B cell (primary cell): Measurements from ENCODE around the gene PHF19. TPM values are rescaled to one million over a fixed set of nuclear protein-coding genes. Genes with fewer than 3 reads are reported as not detected.
A peak's percentile ranks its signal among the peaks of the same experiment; 100 is the strongest.

Experiments
- ATAC-seq: fragments of 200-7000 bp; cut with Tn5 transposase; one replicate; pipeline ENCODE4 v1.10.0; 2021; ENCODE audit warnings: low read depth, mild to moderate bottlenecking, moderate number of reproducible peaks, moderate library complexity
- CTCF ChIA-PET: fragments of 350-600 bp; sonication (Branson Sonifier 250); formaldehyde crosslinking; loops from one replicate; lab custom pipeline; 2021; ENCODE audit warnings: antibody characterized with exemption, inconsistent platforms; lab: Charles Lee
- POLR2A ChIA-PET: fragments of 350-600 bp; sonication (Branson Sonifier 250); formaldehyde crosslinking; loops from one replicate; lab custom pipeline; 2021; ENCODE audit warnings: antibody characterized with exemption; lab: Charles Lee
- DNase-seq: peaks from one replicate; pipeline ENCODE4 v3.0.0; 2013
- H2AFZ ChIP-seq: 2 replicates; pipeline ENCODE4 v1.6.1; 2012; ENCODE audit warnings: mild to moderate bottlenecking, low read depth, low read length; ENCODE audit not compliant: insufficient read depth, poor library complexity, severe bottlenecking
- H3K27ac ChIP-seq, 2 donors: 1 replicate in 1 of 2; 2 replicates in 1 of 2; pipeline ENCODE4 v1.5.1; 2012 to 2013; ENCODE audit warnings: low read length in 2 of 2, mild to moderate bottlenecking in 2 of 2, moderate library complexity in 1 of 2
- H3K27me3 ChIP-seq, 4 experiments: fragments of 200-600 bp in 1 of 4; sonication (generic) in 1 of 4; replicated peaks in 1 of 4; 1 replicate in 2 of 4; 2 replicates in 2 of 4; pipeline versions ENCODE4 v1.6.1 to v1.7.0; 2013 to 2016; ENCODE audit warnings: low read length in 3 of 4, mild to moderate bottlenecking in 2 of 4, mixed read lengths in 1 of 4, moderate library complexity in 1 of 4; ENCODE audit not compliant: insufficient read depth in 4 of 4, control insufficient read depth in 3 of 4; ENCODE audit errors: control extremely low read depth in 1 of 4
- H3K36me3 ChIP-seq, 2 experiments: replicated peaks in 1 of 2; 1 replicate in 1 of 2; 2 replicates in 1 of 2; pipeline versions ENCODE4 v1.6.1 to v1.7.1; 2013; ENCODE audit warnings: low read length in 1 of 2; ENCODE audit not compliant: insufficient read depth in 2 of 2, control insufficient read depth in 1 of 2; ENCODE audit errors: control extremely low read depth in 1 of 2, extremely low read depth in 1 of 2
- H3K4me1 ChIP-seq, 2 donors: fragments of 200-600 bp in 1 of 2; sonication (generic) in 1 of 2; 1 replicate in 1 of 2; 2 replicates in 1 of 2; pipeline versions ENCODE4 v1.5.1 to v1.6.1; 2013 to 2017; ENCODE audit warnings: low read length in 2 of 2; ENCODE audit not compliant: control insufficient read depth in 2 of 2, insufficient read depth in 2 of 2
- H3K4me2 ChIP-seq: replicated peaks from 2 replicates; pipeline ENCODE3; 2012; ENCODE audit warnings: mild to moderate bottlenecking, low read depth, low read length; ENCODE audit not compliant: poor library complexity, severe bottlenecking
- H3K4me3 ChIP-seq, 5 experiments: fragments of 200-600 bp in 1 of 5; sonication (generic) in 1 of 5; 1 replicate in 3 of 5; 2 replicates in 2 of 5; pipeline versions ENCODE4 v1.5.1 to v1.7.0; 2011 to 2016; ENCODE audit warnings: low read length in 4 of 5, mild to moderate bottlenecking in 4 of 5, low read depth in 2 of 5, control low read depth in 1 of 5, moderate library complexity in 1 of 5; ENCODE audit not compliant: insufficient read depth in 1 of 5; ENCODE audit errors: control extremely low read depth in 1 of 5, extremely low read depth in 1 of 5
- H3K79me2 ChIP-seq: fragments of 200-600 bp; sonication (generic); one replicate; pipeline ENCODE4 v1.6.0; 2016; ENCODE audit warnings: low read length; ENCODE audit not compliant: control insufficient read depth, insufficient read depth
- H3K9ac ChIP-seq: fragments of 200-600 bp; sonication (generic); 2 replicates; pipeline ENCODE4 v1.6.1; 2017; ENCODE audit warnings: mild to moderate bottlenecking, low read length, moderate library complexity
- H3K9me3 ChIP-seq, 3 donors: one replicate each; pipeline versions ENCODE4 v1.6.1 to v1.7.1; 2013; ENCODE audit warnings: low read length in 2 of 3; ENCODE audit not compliant: control insufficient read depth in 2 of 3, insufficient read depth in 1 of 3; ENCODE audit errors: control extremely low read depth in 1 of 3
- H4K20me1 ChIP-seq: 2 replicates; pipeline ENCODE4 v1.6.0; 2012; ENCODE audit warnings: mild to moderate bottlenecking, low read length; ENCODE audit not compliant: insufficient read depth, control insufficient read depth, poor library complexity, severe bottlenecking
- H3K27ac Mint-ChIP-seq: one replicate; pipeline ENCODE4 v1.8.0; 2021; ENCODE audit warnings: mixed read lengths
- H3K27me3 Mint-ChIP-seq: one replicate; pipeline ENCODE4 v1.8.0; 2021; ENCODE audit warnings: mixed read lengths
- H3K4me1 Mint-ChIP-seq: one replicate; pipeline ENCODE4 v1.8.0; 2021; ENCODE audit warnings: mixed read lengths
- H3K4me3 Mint-ChIP-seq: one replicate; pipeline ENCODE4 v1.8.0; 2021; ENCODE audit warnings: mixed read lengths
- H3K9me3 Mint-ChIP-seq: one replicate; pipeline ENCODE4 v1.8.0; 2022; ENCODE audit warnings: mixed read lengths; ENCODE audit not compliant: insufficient read depth
- EZH2 ChIP-seq: IDR thresholded peaks from 2 replicates; pipeline ENCODE4 v1.6.1; 2012; ENCODE audit warnings: borderline replicate concordance, low read depth, mild to moderate bottlenecking, moderate library complexity, low read length; ENCODE audit not compliant: insufficient read depth, poor library complexity, severe bottlenecking
- WGBS: methylation state at CpG from one replicate; pipeline ENCODE4 v1.1.5; 2013; ENCODE audit warnings: missing lambda C conversion rate; ENCODE audit not compliant: insufficient coverage; 5-methylcytosine and 5-hydroxymethylcytosine counted together
- intact Hi-C: fragments of 100-400 bp; cut with micrococcal nuclease; formaldehyde crosslinking; loops from one replicate; pipeline ENCODE4 v1.10.0; 2022
- polyA plus RNA-seq: library from polyadenylated mRNA; depleted of rRNA; stranded (reverse); fragments of >200 nt; gene quantifications from 2 replicates; pipeline ENCODE4 v1.2.3, GENCODE V29; 2012
- total RNA-seq, 2 donors: library from RNA; stranded (reverse); fragments of 120-200 nt in 1 of 2; gene quantifications; 1 replicate in 1 of 2; 2 replicates in 1 of 2; pipeline versions ENCODE4 v1.2.3 to v1.2.4, GENCODE V29; 2013 to 2022
- TF ChIP-seq, protein P1 (sequence below): fragments of 200-600 bp; IDR thresholded peaks from one replicate; pipeline ENCODE4 v1.8.0; 2022; ENCODE audit warnings: antibody characterized with exemption, mild to moderate bottlenecking

The PHF19 gene
- total and polyA plus RNA-seq, 2 donors (not counting 1 experiment from before 2014, with no cell fraction given) = 17.0 to 20.9 TPM

DNA sequence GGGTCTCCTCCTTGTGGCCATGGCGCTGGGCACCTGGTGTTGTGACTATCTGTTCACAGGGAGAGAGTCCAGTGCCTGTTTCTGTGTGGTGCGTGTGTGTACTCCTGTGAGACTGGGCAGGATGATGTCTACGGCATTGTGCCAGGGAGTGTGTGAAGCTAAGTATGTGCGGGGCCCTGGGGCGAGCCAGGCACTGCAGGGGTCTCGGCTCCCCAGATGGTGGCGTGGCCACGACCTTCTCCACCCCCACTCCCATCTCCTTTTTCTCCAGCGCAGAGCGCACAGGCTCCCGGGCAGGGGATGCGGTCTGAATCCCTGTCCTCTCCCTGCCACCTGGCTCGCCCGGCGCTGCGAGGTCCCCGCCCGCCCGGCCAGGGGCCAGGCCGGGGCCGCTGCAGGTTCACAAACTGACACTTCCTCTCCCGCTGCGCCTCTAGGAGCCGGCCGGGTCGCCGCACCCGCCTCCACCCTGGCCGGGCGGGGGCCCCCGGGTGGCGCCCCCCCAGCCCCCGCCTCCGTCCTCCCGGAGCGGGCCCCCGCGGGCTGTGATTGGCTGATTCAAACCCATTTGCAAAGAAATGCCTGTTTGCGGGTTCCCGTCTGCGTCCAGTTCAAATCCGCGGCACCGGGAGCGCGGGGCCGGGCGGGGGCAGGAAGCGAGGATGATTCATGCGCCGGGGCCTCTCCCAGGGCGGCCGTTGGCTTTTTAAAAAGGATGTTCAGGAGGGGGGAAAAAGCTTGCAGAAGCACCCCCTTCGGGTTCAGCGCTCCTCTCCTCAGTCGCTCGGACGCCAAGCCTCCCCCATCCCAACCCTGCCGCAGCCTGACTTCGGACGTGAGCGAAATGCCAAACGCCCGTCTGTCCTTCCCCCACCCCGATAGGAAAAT is 790 bp downstream of the PHF19 start:
- H3K79me2 ChIP-seq = no peaks in the 10 kb centered on the region
- Mint-ChIP-seq H3K4me1 (peaks cover 39% of the 10 kb centered on the region), H3K9me3 (no peaks in the 10 kb centered on the region), H3K27ac (peak overlapping the region; percentile 80), H3K4me3 (peak overlapping the region; percentile 86), H3K27me3 (peaks cover 9% of the 10 kb centered on the region)
- no peaks in the 10 kb centered on the region for H3K9me3 ChIP-seq
- DNase-seq (peak; percentile 77), ATAC-seq (peak; percentile 72)
- peak overlapping the region; percentile 78 for H2AFZ ChIP-seq
- peaks cover 27 to 33% of the 10 kb centered on the region in 2 donors for H3K4me1 ChIP-seq
- H3K9ac ChIP-seq = peak overlapping the region; percentile 67
- H4K20me1 ChIP-seq = no peaks in the 10 kb centered on the region
- peak overlapping the region; percentile 69 to 71 for H3K27ac ChIP-seq
- peak overlapping the region; percentile 45 to 83 (median 70) for H3K4me3 ChIP-seq
- CTCF ChIA-PET = interaction anchor here (0.6 to 8.8 kb wide), 3 partner anchors 53 to 60 kb away, joined by 3 to 81 read pairs (median 4); no protein-coding TSS in a partner anchor
- H3K36me3 ChIP-seq = peaks cover 0 to 3% of the 10 kb centered on the region in 2 experiments
- intact Hi-C loops = loop anchor here (1.0 kb wide), 3 partner anchors 16 to 60 kb away; no protein-coding TSS in a partner anchor
- peaks cover 0 to 3% (median 0%) of the 10 kb centered on the region in 4 experiments for H3K27me3 ChIP-seq
- POLR2A ChIA-PET = interaction anchor here (1.0 kb wide), 1 partner anchor 55 kb away, joined by 5 read pairs; no protein-coding TSS in a partner anchor
- TF ChIP-seq EZH2 = no peak
- TF ChIP-seq, protein P1, sequence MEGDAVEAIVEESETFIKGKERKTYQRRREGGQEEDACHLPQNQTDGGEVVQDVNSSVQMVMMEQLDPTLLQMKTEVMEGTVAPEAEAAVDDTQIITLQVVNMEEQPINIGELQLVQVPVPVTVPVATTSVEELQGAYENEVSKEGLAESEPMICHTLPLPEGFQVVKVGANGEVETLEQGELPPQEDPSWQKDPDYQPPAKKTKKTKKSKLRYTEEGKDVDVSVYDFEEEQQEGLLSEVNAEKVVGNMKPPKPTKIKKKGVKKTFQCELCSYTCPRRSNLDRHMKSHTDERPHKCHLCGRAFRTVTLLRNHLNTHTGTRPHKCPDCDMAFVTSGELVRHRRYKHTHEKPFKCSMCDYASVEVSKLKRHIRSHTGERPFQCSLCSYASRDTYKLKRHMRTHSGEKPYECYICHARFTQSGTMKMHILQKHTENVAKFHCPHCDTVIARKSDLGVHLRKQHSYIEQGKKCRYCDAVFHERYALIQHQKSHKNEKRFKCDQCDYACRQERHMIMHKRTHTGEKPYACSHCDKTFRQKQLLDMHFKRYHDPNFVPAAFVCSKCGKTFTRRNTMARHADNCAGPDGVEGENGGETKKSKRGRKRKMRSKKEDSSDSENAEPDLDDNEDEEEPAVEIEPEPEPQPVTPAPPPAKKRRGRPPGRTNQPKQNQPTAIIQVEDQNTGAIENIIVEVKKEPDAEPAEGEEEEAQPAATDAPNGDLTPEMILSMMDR = peak; percentile 15
- H3K4me2 ChIP-seq = peak overlapping the region; percentile 97
- WGBS = 1% methylated on average over 50 of the region's 65 CpGs

DNA sequence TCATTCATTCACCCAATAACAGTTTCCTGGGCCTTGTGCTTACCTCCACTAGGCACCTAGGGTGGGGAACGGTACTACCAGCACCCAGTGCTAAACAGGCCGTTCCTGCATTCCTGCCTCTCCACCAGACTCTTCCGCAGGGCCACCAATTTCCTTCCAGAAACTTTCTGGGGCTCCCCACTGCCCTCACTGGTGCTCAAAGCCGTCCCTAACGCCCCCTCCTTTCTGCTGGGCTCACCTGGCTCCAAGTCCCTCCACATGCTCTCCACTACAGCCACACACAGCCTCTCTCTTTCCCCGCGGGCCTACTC is 1.4 kb downstream of the PHF19 start:
- no peak for DNase-seq
- H3K36me3 ChIP-seq = peaks cover 0 to 3% of the 10 kb centered on the region in 2 experiments
- H3K4me1 ChIP-seq = peaks cover 27 to 33% of the 10 kb centered on the region in 2 donors
- peaks cover 37% of the 10 kb centered on the region for H3K4me1 Mint-ChIP-seq
- H3K9me3 Mint-ChIP-seq = no peaks in the 10 kb centered on the region
- H3K79me2 ChIP-seq = no peaks in the 10 kb centered on the region
- no peak for TF ChIP-seq EZH2
- TF ChIP-seq, protein P1 = no peak
- ATAC-seq = no peak
- H3K9ac ChIP-seq = peak overlapping the region; percentile 67
- POLR2A ChIA-PET = no interaction called here
- H3K27me3 Mint-ChIP-seq = peaks cover 6% of the 10 kb centered on the region
- CTCF ChIA-PET = interaction anchor here (0.6 to 8.8 kb wide), 3 partner anchors 54 to 61 kb away, joined by 3 to 81 read pairs (median 4); no protein-coding TSS in a partner anchor
- H3K4me3 ChIP-seq = peak overlapping the region in 2 of 5 experiments; percentile 70 to 83
- H4K20me1 ChIP-seq = no peaks in the 10 kb centered on the region
- H3K27ac Mint-ChIP-seq = peak overlapping the region; percentile 80
- peak overlapping the region; percentile 97 for H3K4me2 ChIP-seq
- H3K27ac ChIP-seq = peak overlapping the region; percentile 47 to 69
- H3K4me3 Mint-ChIP-seq = peak overlapping the region; percentile 86
- intact Hi-C loops = no loop called here
- WGBS = 69% methylated on average over 4 of the region's 7 CpGs
- H3K27me3 ChIP-seq = peaks cover 0 to 3% (median 0%) of the 10 kb centered on the region in 4 experiments
- H2AFZ ChIP-seq = peak overlapping the region; percentile 78
- no peaks in the 10 kb centered on the region for H3K9me3 ChIP-seq
